Measurements from ENCODE around the gene MYCBPAP. TPM values are rescaled to one million over a fixed set of nuclear protein-coding genes. Genes with fewer than 3 reads are reported as not detected.

MYCBPAP gene
- total RNA-seq, 2 experiments from 2014 or later, result 0.78 to 1.5 TPM

- H3K27ac Mint-ChIP-seq, result no peak overlapping the region
- no peak overlapping the region for H3K4me3 ChIP-seq (ENCODE audit: low read length)
- H3K27me3 ChIP-seq (ENCODE audit: control insufficient read depth in 1 of 2, insufficient read depth in 2 of 2, low read length in 2 of 2), result peaks cover 12 to 17% of the 10 kb centered on the region in 2 experiments
- H3K27me3 Mint-ChIP-seq, result peaks cover 25% of the 10 kb centered on the region
- no peak overlapping the region for H3K4me3 Mint-ChIP-seq
- H3K4me1 ChIP-seq (ENCODE audit: insufficient read depth, low read length), result peaks cover 20% of the 10 kb centered on the region
- TF ChIP-seq CTCF (IDR thresholded peaks at IDR 0.05), result no peak
- no peaks in the 10 kb centered on the region for H3K36me3 Mint-ChIP-seq (ENCODE audit: low read depth)
- ATAC-seq (ENCODE audit: poor library complexity) (no peak), DNase-seq (no peak)
- no peaks in the 10 kb centered on the region for H3K36me3 ChIP-seq (ENCODE audit: insufficient read depth, low read length)
- intact Hi-C loops (cut with DNase I, micrococcal nuclease), result no loop called here
- H3K4me1 Mint-ChIP-seq (ENCODE audit: low read depth), result peaks cover 9% of the 10 kb centered on the region
- no peak overlapping the region for H3K27ac ChIP-seq (ENCODE audit: low read depth in 1 of 2, low read length in 2 of 2)
- POLR2A ChIA-PET, result no interaction called here
- CTCF ChIA-PET, result interaction anchor here (1.4 kb wide), 1 partner anchor 15 kb away, joined by 3 read pairs; no protein-coding TSS in a partner anchor
- no peaks in the 10 kb centered on the region for H3K9me3 Mint-ChIP-seq
- H3K9me3 ChIP-seq (ENCODE audit: control insufficient read depth in 1 of 2, insufficient read depth in 1 of 2, low read length in 2 of 2), result peaks cover 0 to 13% of the 10 kb centered on the region in 2 experiments
These were observed 44.1 kb upstream of the MYCBPAP start for GRCh38 chr17:50464121-50464520.

GRCh38 chr17:50464736-50465135 lies 43.5 kb upstream of the MYCBPAP start:
- H3K27ac Mint-ChIP-seq, result no peak overlapping the region
- CTCF ChIA-PET, result interaction anchor here (1.4 kb wide), 1 partner anchor 15 kb away, joined by 3 read pairs; no protein-coding TSS in a partner anchor
- H3K4me1 Mint-ChIP-seq (ENCODE audit: low read depth), result peaks cover 9% of the 10 kb centered on the region
- H3K27me3 ChIP-seq (ENCODE audit: control insufficient read depth in 1 of 2, insufficient read depth in 2 of 2, low read length in 2 of 2), result peaks cover 18 to 23% of the 10 kb centered on the region in 2 experiments
- H3K27me3 Mint-ChIP-seq, result peaks cover 25% of the 10 kb centered on the region
- peaks cover 26% of the 10 kb centered on the region for H3K4me1 ChIP-seq (ENCODE audit: insufficient read depth, low read length)
- H3K9me3 ChIP-seq (ENCODE audit: control insufficient read depth in 1 of 2, insufficient read depth in 1 of 2, low read length in 2 of 2), result peaks cover 0 to 17% of the 10 kb centered on the region in 2 experiments
- H3K4me3 ChIP-seq (ENCODE audit: low read length), result no peak overlapping the region
- TF ChIP-seq CTCF (IDR thresholded peaks at IDR 0.05), result no peak
- no peak for ATAC-seq (ENCODE audit: poor library complexity)
- H3K9me3 Mint-ChIP-seq, result no peaks in the 10 kb centered on the region
- H3K4me3 Mint-ChIP-seq, result no peak overlapping the region
- no peaks in the 10 kb centered on the region for H3K36me3 ChIP-seq (ENCODE audit: insufficient read depth, low read length)
- POLR2A ChIA-PET, result no interaction called here
- no peaks in the 10 kb centered on the region for H3K36me3 Mint-ChIP-seq (ENCODE audit: low read depth)
- intact Hi-C loops (cut with DNase I, micrococcal nuclease), result no loop called here
- no peak for DNase-seq
- no peak overlapping the region for H3K27ac ChIP-seq (ENCODE audit: low read depth in 1 of 2, low read length in 2 of 2)

GRCh38 chr17:50465171-50465570 lies 43.1 kb upstream of the MYCBPAP start:
- H3K27me3 ChIP-seq (ENCODE audit: control insufficient read depth in 1 of 2, insufficient read depth in 2 of 2, low read length in 2 of 2), result peaks cover 22 to 26% of the 10 kb centered on the region in 2 experiments
- peaks cover 9% of the 10 kb centered on the region for H3K4me1 Mint-ChIP-seq (ENCODE audit: low read depth)

More at GRCh38 chr17:50465171-50465570, 43.1 kb upstream of the MYCBPAP start:
- Histone ChIP-seq H3K4me1 (ENCODE audit: insufficient read depth, low read length) (peaks cover 27% of the 10 kb centered on the region), H3K4me3 (ENCODE audit: low read length) (no peak overlapping the region), H3K36me3 (ENCODE audit: insufficient read depth, low read length) (no peaks in the 10 kb centered on the region), H3K27ac (ENCODE audit: low read depth in 1 of 2, low read length in 2 of 2) (no peak overlapping the region), H3K9me3 (ENCODE audit: control insufficient read depth in 1 of 2, insufficient read depth in 1 of 2, low read length in 2 of 2) (peaks cover 0 to 18% of the 10 kb centered on the region in 2 experiments)
- DNase-seq (no peak), ATAC-seq (ENCODE audit: poor library complexity) (no peak)
- Mint-ChIP-seq H3K9me3 (no peaks in the 10 kb centered on the region), H3K27ac (no peak overlapping the region), H3K4me3 (no peak overlapping the region), H3K27me3 (peaks cover 26% of the 10 kb centered on the region), H3K36me3 (ENCODE audit: low read depth) (no peaks in the 10 kb centered on the region)
- POLR2A ChIA-PET, result no interaction called here
- intact Hi-C loops (cut with DNase I, micrococcal nuclease), result no loop called here
- CTCF ChIA-PET, result interaction anchor here (1.4 kb wide), 1 partner anchor 14 kb away, joined by 3 read pairs; no protein-coding TSS in a partner anchor
- no peak for TF ChIP-seq CTCF (IDR thresholded peaks at IDR 0.05)

All from CD4-positive, alpha-beta T cell (primary cell).